Vagina (tissue), 2 donors: ENCODE measurements around the gene TPRG1L.

Experiments
- CTCF ChIP-seq, 3 experiments: fragments of 450-650 bp in 2 of 3; fragments of 200-600 bp in 1 of 3; sonication (generic) in 1 of 3; IDR thresholded peaks; one replicate each; pipeline ENCODE4 v1.5.1; 2017 to 2019; ENCODE audit warnings: antibody characterized with exemption in 3 of 3, mild to moderate bottlenecking in 2 of 3, moderate library complexity in 2 of 3
- POLR2A ChIP-seq, 2 donors: fragments of 450-650 bp; IDR thresholded peaks; one replicate each; pipeline ENCODE4 v1.6.1; 2017; ENCODE audit warnings: antibody characterized with exemption in 2 of 2, mild to moderate bottlenecking in 2 of 2, moderate library complexity in 2 of 2
- POLR2AphosphoS5 ChIP-seq, 2 donors: sonication (generic); formaldehyde crosslinking; IDR thresholded peaks; one replicate each; pipeline ENCODE4 v1.9.0; 2017; ENCODE audit warnings: antibody characterized with exemption in 2 of 2, mild to moderate bottlenecking in 2 of 2, low read depth in 1 of 2; ENCODE audit not compliant: insufficient read depth in 1 of 2

GRCh38 chr1:3641046-3641760 is 16.4 kb downstream of the TPRG1L start:
- TF ChIP-seq CTCF (IDR thresholded peaks at IDR 0.05) = no peak
- no peak for TF ChIP-seq POLR2A (IDR thresholded peaks at IDR 0.05)
- TF ChIP-seq POLR2AphosphoS5 (IDR thresholded peaks at IDR 0.05; ENCODE audit: insufficient read depth in 1 of 2, low read depth in 1 of 2) = no peak
